ENCODE results near the gene BLVRA.

GRCh38 chr7:43849047-43849446 lies 90.6 kb downstream of the BLVRA start:
- TF ChIP-seq EP300 (IDR thresholded peaks at IDR 0.05) (no peak), POLR2A (IDR thresholded peaks at IDR 0.05; ENCODE audit: low read length) (no peak), REST (IDR thresholded peaks at IDR 0.05) (no peak), SMC3 (IDR thresholded peaks at IDR 0.05) (no peak), CTCF (IDR thresholded peaks at IDR 0.05) (no peak), HMGXB4 (CRISPR knock-in tag; IDR thresholded peaks at IDR 0.05; ENCODE audit: borderline replicate concordance) (no peak), CHD4 (IDR thresholded peaks at IDR 0.05; ENCODE audit: borderline replicate concordance) (no peak), NR3C1 (IDR thresholded peaks at IDR 0.05) (no peak)
